Activated naive CD8-positive, alpha-beta T cell treated with anti-CD3 and anti-CD28 coated beads, Interleukin-2, amount 10 ng/mL, durations not matched to agents 7 days and 5 days (primary cell): ENCODE results near the gene CCNL2. TPM values are rescaled to one million over a fixed set of nuclear protein-coding genes. Genes with fewer than 3 reads are reported as not detected.
"Not testable (repeated sequence)": the region's sequence is repeated elsewhere in the genome, so short reads cannot be mapped to it uniquely, and the experiment has no call there.

Experiments used
- ATAC-seq: fragments of 150-1000 bp; cut with Tn5 transposase; one replicate; pipeline ENCODE4 v1.10.0; 2021; ENCODE audit warnings: low read depth, moderate library complexity
- POLR2A ChIA-PET: fragments of 350-600 bp; sonication (Branson Sonifier 250); formaldehyde crosslinking; loops from one replicate; lab custom pipeline; 2021; ENCODE audit warnings: antibody characterized with exemption; lab: Charles Lee
- DNase-seq: peaks from one replicate; pipeline ENCODE4 v3.0.0; 2021
- H3K27ac Mint-ChIP-seq: one replicate; pipeline ENCODE4 v1.8.0; 2022; ENCODE audit warnings: mild to moderate bottlenecking, mixed read lengths
- H3K27me3 Mint-ChIP-seq: one replicate; pipeline ENCODE4 v1.8.0; 2022; ENCODE audit warnings: mild to moderate bottlenecking, moderate library complexity, mixed read lengths
- H3K36me3 Mint-ChIP-seq: one replicate; pipeline ENCODE4 v1.8.0; 2021; ENCODE audit warnings: mild to moderate bottlenecking, mixed read lengths
- H3K4me1 Mint-ChIP-seq: one replicate; pipeline ENCODE4 v1.8.0; 2021; ENCODE audit warnings: mixed read lengths
- H3K4me3 Mint-ChIP-seq: one replicate; pipeline ENCODE4 v1.8.0; 2022; ENCODE audit warnings: mild to moderate bottlenecking, moderate library complexity, mixed read lengths
- H3K9me3 Mint-ChIP-seq: one replicate; pipeline ENCODE4 v1.8.0; 2021; ENCODE audit warnings: mixed read lengths
- total RNA-seq, 2 experiments: library from RNA; stranded (reverse); gene quantifications; one replicate each; pipeline ENCODE4 v1.2.3, GENCODE V29; 2021

Gene CCNL2
- total RNA-seq, 2 experiments from 2014 or later = 201 to 211 TPM

- Mint-ChIP-seq H3K27ac (no peak overlapping the region), H3K4me1 (peaks cover 15% of the 10 kb centered on the region), H3K9me3 (no peaks in the 10 kb centered on the region), H3K36me3 (no peaks in the 10 kb centered on the region), H3K27me3 (peaks cover 16% of the 10 kb centered on the region), H3K4me3 (no peak overlapping the region)
- POLR2A ChIA-PET = interaction anchor here (0.6 to 0.9 kb wide), 2 partner anchors 13 to 45 kb away, joined by 3 to 5 read pairs; partner anchors contain the start of genes AURKAIP1 and MRPL20
- DNase-seq (no peak), ATAC-seq (no peak)
Observed at GRCh38 chr1:1420654-1421141, 21.6 kb upstream of the CCNL2 start.

DNA sequence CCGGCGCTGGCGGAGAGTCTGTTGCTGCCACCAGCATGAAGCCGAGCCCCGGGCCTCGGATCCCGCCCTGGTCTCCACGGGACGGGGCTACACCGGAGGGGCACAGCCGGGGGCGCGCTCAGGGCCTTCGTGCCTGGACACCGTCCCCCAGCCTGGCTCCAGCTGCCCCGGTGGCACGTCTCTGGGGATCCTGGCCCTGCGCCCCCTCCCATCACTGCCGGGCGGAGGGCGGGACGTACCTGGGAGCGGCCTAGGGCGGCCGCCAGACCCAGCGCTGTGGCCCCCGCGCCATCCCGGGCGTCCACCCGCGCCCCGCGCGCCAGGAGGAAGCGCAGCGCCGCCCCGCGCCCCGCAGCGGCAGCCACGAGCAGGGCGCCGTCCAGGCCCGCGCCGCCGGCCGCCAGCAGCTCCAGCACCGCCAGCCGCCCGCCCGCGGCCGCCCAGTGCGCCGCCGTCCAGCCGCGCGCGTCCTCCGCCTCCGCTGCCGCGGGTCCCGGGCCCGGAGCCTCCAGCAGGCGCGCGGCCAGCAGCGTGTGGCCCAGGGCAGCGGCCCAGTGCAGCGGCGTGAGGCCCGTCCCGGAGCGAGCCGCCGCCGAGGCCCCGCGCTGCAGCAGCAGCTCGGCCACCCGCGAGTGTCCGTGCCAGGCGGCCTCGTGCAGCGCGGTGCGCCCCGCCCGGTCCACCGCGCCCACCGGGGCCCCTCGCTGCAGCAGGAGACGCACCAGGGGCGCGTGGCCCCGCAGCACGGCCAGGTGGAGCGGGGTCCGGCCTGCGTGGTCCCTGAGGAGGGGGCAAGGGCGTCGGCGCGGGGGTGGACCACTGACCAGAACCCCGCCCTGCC lies 20.9 kb upstream of the CCNL2 start:
- no peak overlapping the region for H3K27ac Mint-ChIP-seq
- no peak overlapping the region for H3K4me3 Mint-ChIP-seq
- no peaks in the 10 kb centered on the region for H3K36me3 Mint-ChIP-seq
- POLR2A ChIA-PET = no interaction called here
- peaks cover 16% of the 10 kb centered on the region for H3K27me3 Mint-ChIP-seq
- H3K9me3 Mint-ChIP-seq = no peaks in the 10 kb centered on the region
- H3K4me1 Mint-ChIP-seq = peaks cover 15% of the 10 kb centered on the region
- DNase-seq = peak; percentile 45
- peak; percentile 59 for ATAC-seq

DNA sequence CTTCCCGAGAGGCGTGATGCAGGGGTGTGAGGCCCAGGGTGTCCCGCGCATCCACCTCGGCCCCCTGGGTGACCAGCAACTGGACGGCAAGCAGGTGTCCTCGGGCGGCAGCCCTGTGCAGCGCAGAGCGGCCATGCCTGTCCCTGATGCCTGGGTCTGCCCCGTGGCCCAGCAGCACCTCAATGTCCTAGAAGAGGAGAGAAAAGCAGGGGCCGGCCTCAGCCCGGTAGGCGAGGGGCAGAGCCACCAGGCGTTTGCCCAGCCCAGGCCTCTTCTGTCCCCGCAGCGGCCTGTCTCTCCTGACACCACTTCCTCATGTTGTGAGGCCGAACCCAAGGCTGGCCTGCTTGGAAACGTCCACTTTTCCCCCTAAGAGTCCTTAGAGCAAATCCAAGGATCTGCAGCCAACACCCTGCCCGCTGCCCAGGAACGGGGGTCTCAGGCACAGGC lies 20.3 kb upstream of the CCNL2 start:
- Mint-ChIP-seq H3K9me3 (no peaks in the 10 kb centered on the region), H3K36me3 (no peaks in the 10 kb centered on the region), H3K27me3 (peaks cover 14% of the 10 kb centered on the region), H3K4me1 (peaks cover 15% of the 10 kb centered on the region), H3K4me3 (no peak overlapping the region), H3K27ac (no peak overlapping the region)
- no peak for ATAC-seq
- DNase-seq = no peak
- POLR2A ChIA-PET = no interaction called here

DNA sequence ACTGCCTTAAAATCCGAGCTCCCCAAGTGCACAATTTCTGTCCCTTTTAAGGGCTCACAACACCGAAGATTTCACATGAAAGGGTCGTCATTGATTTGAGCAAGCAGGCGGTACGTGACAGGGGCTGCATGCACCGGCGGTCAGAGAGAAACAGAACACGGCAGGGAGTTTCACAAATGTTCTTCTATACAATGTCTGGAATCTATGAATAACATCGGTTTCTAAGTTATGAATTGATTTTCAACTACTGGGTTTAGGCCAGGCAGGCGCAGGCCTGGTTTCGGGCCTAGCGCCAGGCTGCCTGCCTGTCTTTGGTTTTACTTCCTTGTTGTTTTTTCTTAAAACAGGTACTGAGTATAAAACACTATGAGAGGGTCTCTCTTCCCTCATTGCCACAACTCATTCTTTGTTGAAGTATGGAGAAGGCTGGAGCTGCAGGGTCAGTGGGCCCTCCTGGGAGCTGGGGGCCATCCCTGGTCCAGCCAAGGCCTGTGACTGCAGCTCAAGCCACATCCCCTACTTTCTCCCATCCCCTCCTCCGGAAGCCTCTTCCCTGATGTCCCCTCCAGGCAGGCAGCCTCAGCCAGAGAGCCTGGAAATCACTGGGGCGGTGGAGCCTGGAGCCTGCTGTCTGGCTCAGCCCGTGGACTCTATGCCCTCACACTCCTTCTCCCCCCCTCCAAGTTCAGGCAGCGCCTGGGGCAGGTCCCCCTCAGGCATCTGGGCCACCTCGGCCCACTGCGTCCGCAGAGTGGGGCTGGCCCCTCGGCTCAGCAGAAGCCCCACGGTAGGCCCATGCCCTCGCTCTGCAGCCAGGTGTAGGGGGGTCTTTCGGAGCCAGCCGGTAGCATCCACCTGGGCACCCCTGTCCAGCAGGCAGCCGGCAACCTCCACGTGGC lies 19.6 kb upstream of the CCNL2 start:
- Mint-ChIP-seq H3K9me3 (no peaks in the 10 kb centered on the region), H3K4me3 (no peak overlapping the region), H3K27ac (no peak overlapping the region), H3K4me1 (peaks cover 15% of the 10 kb centered on the region), H3K27me3 (peaks cover 12% of the 10 kb centered on the region), H3K36me3 (no peaks in the 10 kb centered on the region)
- POLR2A ChIA-PET = interaction anchor here (0.8 kb wide), 1 partner anchor 12 kb away, joined by 3 read pairs; no protein-coding TSS in a partner anchor
- ATAC-seq (no peak), DNase-seq (no peak)

DNA sequence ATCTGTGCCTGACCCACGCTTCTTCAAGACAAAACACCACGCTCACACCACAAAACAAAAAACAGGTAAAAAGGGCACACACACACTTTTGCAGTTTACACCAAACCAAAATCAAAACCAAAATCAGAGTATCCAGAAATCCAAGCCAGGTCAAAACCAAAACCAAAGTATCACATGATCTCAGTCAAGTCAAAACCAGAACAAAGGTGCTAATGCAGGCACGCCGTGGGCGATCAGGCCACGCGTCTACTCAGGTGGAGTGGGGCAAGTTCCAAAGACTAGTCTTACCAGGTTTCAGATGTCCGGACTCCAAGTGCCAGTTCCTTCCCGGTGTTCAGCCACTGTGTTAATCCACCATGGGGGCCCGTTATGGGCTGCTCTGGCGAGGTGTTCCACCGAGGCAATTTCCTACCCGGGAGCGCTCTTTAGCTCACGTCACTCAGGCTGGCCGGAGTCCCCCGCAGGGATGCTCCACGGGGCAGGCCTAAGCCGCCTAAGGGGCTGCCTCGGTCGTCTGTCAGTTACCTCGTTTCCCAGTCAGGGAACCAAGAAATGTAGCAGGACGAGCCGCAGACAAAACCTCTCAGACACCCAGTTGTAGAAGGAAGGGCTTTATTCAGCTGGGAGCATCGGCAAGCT lies 18.8 kb upstream of the CCNL2 start:
- not testable (repeated sequence) for H3K4me3 Mint-ChIP-seq, H3K27me3 Mint-ChIP-seq, H3K27ac Mint-ChIP-seq, DNase-seq, H3K9me3 Mint-ChIP-seq, H3K36me3 Mint-ChIP-seq, ATAC-seq
- peaks cover 12% of the 10 kb centered on the region for H3K4me1 Mint-ChIP-seq
- POLR2A ChIA-PET = interaction anchor here (0.8 kb wide), 1 partner anchor 12 kb away, joined by 3 read pairs; no protein-coding TSS in a partner anchor

DNA sequence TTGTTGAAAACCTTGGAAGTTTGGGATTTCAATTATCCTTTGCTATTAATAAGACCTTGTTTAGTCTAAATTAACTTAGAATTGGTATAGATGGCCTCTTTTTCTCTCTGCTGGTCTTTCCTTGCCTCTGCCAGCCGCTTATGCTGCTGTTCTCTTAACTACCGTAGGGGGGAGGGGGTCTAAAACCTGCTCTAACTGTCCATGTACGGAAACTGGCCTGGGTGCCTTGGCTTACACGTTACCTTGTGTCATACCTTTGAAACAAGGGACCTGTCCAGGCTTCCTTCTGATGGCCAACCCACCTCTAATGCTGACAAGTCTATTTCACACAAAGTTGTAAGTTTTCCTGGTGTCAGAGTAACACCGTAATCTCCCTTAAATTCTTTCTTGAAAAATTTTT lies 18.3 kb upstream of the CCNL2 start:
- H3K27ac Mint-ChIP-seq, H3K36me3 Mint-ChIP-seq, ATAC-seq, H3K4me3 Mint-ChIP-seq, POLR2A ChIA-PET, H3K27me3 Mint-ChIP-seq, DNase-seq, H3K4me1 Mint-ChIP-seq, H3K9me3 Mint-ChIP-seq: not testable (repeated sequence)

- ATAC-seq (no peak), DNase-seq (no peak)
- POLR2A ChIA-PET = no interaction called here
- H3K4me3 Mint-ChIP-seq = no peak overlapping the region
- no peaks in the 10 kb centered on the region for H3K9me3 Mint-ChIP-seq
- no peaks in the 10 kb centered on the region for H3K36me3 Mint-ChIP-seq
- H3K27ac Mint-ChIP-seq = no peak overlapping the region
- H3K27me3 Mint-ChIP-seq = peaks cover 1% of the 10 kb centered on the region
- H3K4me1 Mint-ChIP-seq = peaks cover 7% of the 10 kb centered on the region
Observed at GRCh38 chr1:1415751-1416150, 16.6 kb upstream of the CCNL2 start.

DNA sequence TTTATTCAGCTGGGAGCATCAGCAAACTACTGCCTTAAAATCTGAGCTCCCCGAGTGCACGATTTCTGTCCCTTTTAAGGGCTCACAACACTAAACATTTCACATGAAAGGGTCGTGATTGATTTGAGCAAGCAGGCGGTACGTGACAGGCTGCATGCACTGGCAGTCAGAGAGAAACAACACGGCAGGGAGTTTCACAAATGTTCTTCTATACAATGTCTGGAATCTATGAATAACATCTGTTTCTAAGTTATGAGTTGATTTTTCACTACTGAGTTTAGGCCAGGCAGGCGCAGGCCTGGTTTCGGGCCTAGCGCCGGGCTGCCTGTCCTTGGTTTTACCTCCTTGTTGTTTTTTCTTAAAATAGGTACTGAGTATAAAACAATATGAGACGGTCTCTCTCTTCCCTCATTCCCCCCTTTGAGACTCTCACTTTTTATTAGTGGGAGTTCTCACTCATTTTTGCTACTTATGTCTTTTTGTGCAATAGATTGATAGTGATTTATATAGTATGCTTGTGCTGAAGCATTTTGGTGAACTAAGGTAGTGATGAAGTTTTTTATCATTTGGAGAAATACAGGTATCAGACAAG lies 13.3 kb upstream of the CCNL2 start:
- POLR2A ChIA-PET, H3K9me3 Mint-ChIP-seq, H3K4me3 Mint-ChIP-seq, DNase-seq, H3K27me3 Mint-ChIP-seq, H3K4me1 Mint-ChIP-seq, ATAC-seq, H3K36me3 Mint-ChIP-seq, H3K27ac Mint-ChIP-seq: not testable (repeated sequence)

DNA sequence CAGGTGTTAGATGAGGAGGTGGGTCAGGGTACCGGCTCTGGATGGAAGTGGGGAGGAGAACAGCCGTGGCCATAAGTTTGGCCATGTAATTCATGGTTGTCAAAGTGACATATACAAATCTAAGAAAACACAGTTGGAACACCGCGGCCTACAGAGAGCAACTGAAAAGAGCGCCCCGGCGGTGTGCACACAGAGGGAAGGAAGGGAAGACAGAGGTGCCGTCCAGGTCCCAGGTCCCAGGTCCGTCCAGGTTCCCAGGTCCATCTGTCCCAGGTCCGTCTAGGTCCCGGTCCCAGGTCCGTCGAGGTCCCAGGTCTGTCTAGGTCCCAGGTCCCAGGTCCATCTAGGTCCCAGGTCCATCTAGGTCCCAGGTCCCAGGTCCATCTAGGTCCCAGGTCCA lies 12.5 kb upstream of the CCNL2 start:
- no peak overlapping the region for H3K27ac Mint-ChIP-seq
- no peaks in the 10 kb centered on the region for H3K9me3 Mint-ChIP-seq
- POLR2A ChIA-PET = interaction anchor here (0.6 kb wide), 1 partner anchor 15 kb away, joined by 4 read pairs; no protein-coding TSS in a partner anchor
- no peak overlapping the region for H3K4me3 Mint-ChIP-seq
- peaks cover 7% of the 10 kb centered on the region for H3K4me1 Mint-ChIP-seq
- no peaks in the 10 kb centered on the region for H3K36me3 Mint-ChIP-seq
- no peaks in the 10 kb centered on the region for H3K27me3 Mint-ChIP-seq
- ATAC-seq = no peak
- no peak for DNase-seq

DNA sequence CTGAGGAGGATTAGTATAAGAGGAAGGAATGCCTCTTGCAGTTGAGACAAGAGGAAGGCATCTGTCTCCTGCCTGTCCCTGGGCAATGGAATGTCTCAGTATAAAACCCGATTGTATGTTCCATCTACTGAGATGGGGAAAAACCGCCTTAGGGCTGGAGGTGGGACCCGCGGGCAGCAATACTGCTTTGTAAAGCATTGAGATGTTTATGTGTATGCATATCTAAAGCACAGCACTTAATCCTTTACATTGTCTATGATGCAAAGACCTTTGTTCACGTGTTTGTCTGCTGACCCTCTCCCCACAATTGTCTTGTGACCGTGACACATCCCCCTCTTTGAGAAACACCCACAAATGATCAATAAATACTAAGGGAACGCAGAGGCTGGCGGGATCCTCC lies 11.1 kb upstream of the CCNL2 start:
- Mint-ChIP-seq H3K4me1 (peaks cover 17% of the 10 kb centered on the region), H3K27ac (peak overlapping the region; percentile 30)
- H3K4me3 Mint-ChIP-seq, DNase-seq, H3K9me3 Mint-ChIP-seq, POLR2A ChIA-PET, H3K27me3 Mint-ChIP-seq, ATAC-seq, H3K36me3 Mint-ChIP-seq: not testable (repeated sequence)

DNA sequence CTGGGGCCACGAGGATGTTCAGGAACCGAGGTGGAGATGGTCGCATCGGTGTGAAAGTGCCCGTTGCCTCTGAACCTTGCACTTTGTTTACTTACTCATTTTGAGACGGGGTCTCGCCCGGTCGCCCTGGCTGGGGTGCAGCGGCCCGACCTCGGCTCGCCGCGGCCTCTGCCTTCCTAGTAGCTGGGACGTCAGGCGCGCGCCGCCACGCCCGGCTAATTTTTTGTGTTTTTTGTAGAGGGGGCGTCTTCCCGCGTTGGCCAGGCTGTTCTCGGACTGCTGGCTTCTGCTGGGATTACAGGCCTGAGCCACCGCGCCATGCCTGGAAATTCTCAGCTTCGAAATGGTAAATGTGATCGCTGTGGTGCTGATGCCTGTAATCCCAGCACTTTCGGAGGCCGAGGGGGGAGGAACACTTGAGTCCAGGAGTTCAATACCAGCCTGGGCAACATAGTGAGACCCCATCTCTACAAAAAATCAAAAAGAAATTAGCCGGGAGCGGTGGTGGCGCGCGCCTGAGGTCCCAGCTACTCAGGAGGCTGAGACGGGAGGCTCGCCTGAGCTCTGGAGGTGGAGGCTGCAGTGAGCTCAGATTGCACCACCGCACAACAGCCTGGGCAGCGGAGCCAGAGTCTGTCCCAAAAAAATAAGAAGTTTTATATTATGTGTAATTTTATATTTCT lies 8.6 kb upstream of the CCNL2 start:
- POLR2A ChIA-PET = interaction anchor here (0.9 to 4.5 kb wide), 12 partner anchors 9 to 208 kb away, joined by 3 to 32 read pairs (median 4); partner anchors contain the start of genes ANKRD65, AURKAIP1, CCNL2 and MIB2
- peaks cover 23% of the 10 kb centered on the region for H3K4me1 Mint-ChIP-seq

More for the DNA sequence above, 8.6 kb upstream of the CCNL2 start:
- peaks cover 13% of the 10 kb centered on the region for H3K36me3 Mint-ChIP-seq
- DNase-seq = no peak
- ATAC-seq = peak; percentile 25
- H3K4me3 Mint-ChIP-seq = peak overlapping the region; percentile 89
- peak overlapping the region; percentile 88 for H3K27ac Mint-ChIP-seq
- no peaks in the 10 kb centered on the region for H3K27me3 Mint-ChIP-seq
- H3K9me3 Mint-ChIP-seq = no peaks in the 10 kb centered on the region
